Measurements from ENCODE around the gene CCR9.

CCR9 gene

GRCh38 chr3:45884368-45885201 is 1.8 kb upstream of the CCR9 start:
- TF ChIP-seq CTCF (IDR thresholded peaks at IDR 0.05; ENCODE audit: borderline replicate concordance, insufficient read depth, low read depth, low read length), result no peak

GRCh38 chr3:45887285-45887684 is 942 bp downstream of the CCR9 start:
- TF ChIP-seq CTCF (IDR thresholded peaks at IDR 0.05; ENCODE audit: borderline replicate concordance, insufficient read depth, low read depth, low read length), result no peak

More at GRCh38 chr3:45884368-45885201, 1.8 kb upstream of the CCR9 start:
- H3K4me3 ChIP-seq (ENCODE audit: low read depth, low read length), result no peak overlapping the region

GRCh38 chr3:45887759-45888511 is 1.6 kb downstream of the CCR9 start:
- TF ChIP-seq CTCF (IDR thresholded peaks at IDR 0.05; ENCODE audit: borderline replicate concordance, insufficient read depth, low read depth, low read length), result no peak
- no peak overlapping the region for H3K4me3 ChIP-seq (ENCODE audit: low read depth, low read length)

More at GRCh38 chr3:45887285-45887684, 942 bp downstream of the CCR9 start:
- no peak overlapping the region for H3K4me3 ChIP-seq (ENCODE audit: low read depth, low read length)

GRCh38 chr3:45889337-45889736 is 3.0 kb downstream of the CCR9 start:
- TF ChIP-seq CTCF (IDR thresholded peaks at IDR 0.05; ENCODE audit: borderline replicate concordance, insufficient read depth, low read depth, low read length), result no peak
- no peak overlapping the region for H3K4me3 ChIP-seq (ENCODE audit: low read depth, low read length)

- TF ChIP-seq CTCF (IDR thresholded peaks at IDR 0.05; ENCODE audit: borderline replicate concordance, insufficient read depth, low read depth, low read length), result no peak
- no peak overlapping the region for H3K4me3 ChIP-seq (ENCODE audit: low read depth, low read length)
These were observed 4.1 kb downstream of the CCR9 start for GRCh38 chr3:45890405-45890804.

- H3K4me3 ChIP-seq (ENCODE audit: low read depth, low read length), result no peak overlapping the region
- no peak for TF ChIP-seq CTCF (IDR thresholded peaks at IDR 0.05; ENCODE audit: borderline replicate concordance, insufficient read depth, low read depth, low read length)
These were observed 5.8 kb downstream of the CCR9 start for GRCh38 chr3:45892161-45892560.

Data from GM12875 (cell line).